ENCODE data around the gene ZNF394.

GRCh38 chr7:99499371-99499720, 735 bp downstream of the ZNF394 start:
- TF ChIP-seq CTCF (IDR thresholded peaks at IDR 0.05; ENCODE audit: low read depth, low read length, missing input control) (no peak), ATF3 (IDR thresholded peaks at IDR 0.05) (no peak), RAD21 (IDR thresholded peaks at IDR 0.05) (no peak)
